ENCODE data around the gene PIP4P1.

Gene PIP4P1

GRCh38 chr14:20412411-20412810 lies 48.8 kb downstream of the PIP4P1 start:
- no peak for DNase-seq (ENCODE audit: low read depth in 1 of 2, low spot score in 1 of 2)

GRCh38 chr14:20409226-20409625 lies 52.0 kb downstream of the PIP4P1 start:
- DNase-seq (ENCODE audit: low read depth in 1 of 2, low spot score in 1 of 2) = no peak
